ENCODE results near the gene JAKMIP1. TPM values are rescaled to one million over a fixed set of nuclear protein-coding genes. Genes with fewer than 3 reads are reported as not detected.

The JAKMIP1 gene
- total and polyA plus RNA-seq, 2 donors (not counting 1 experiment from before 2014, with no cell fraction given): 0.49 to 1.0 TPM

DNA sequence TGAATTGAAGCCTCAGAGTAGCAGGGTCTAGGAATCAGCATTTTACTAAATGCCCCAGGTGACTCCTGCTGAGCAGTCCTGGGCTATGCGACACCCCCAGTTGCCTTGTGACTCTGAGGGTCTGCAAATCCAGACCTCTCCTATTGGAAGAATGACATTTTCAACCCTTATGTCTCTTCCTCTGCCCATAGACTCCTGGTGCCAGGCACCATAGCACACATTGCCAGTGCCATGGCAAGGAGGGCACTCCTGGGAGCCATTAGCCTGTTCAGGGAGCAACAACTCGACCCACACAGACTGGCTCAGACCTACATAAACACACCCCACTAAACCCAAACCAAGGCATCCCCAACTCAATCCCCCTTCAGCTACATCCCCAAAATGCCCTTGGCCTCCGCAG lies 3.7 kb upstream of the JAKMIP1 start:
- Mint-ChIP-seq H3K27ac (no peak overlapping the region), H3K27me3 (peaks cover 26% of the 10 kb centered on the region), H3K9me3 (ENCODE audit: insufficient read depth) (peaks cover 7% of the 10 kb centered on the region), H3K4me3 (no peak overlapping the region), H3K4me1 (peaks cover 13% of the 10 kb centered on the region)
- H3K36me3 ChIP-seq (replicated peaks in 1 of 2; ENCODE audit: control extremely low read depth in 1 of 2, control insufficient read depth in 1 of 2, extremely low read depth in 1 of 2, insufficient read depth in 2 of 2, low read length in 1 of 2): no peaks in the 10 kb centered on the region
- no peak overlapping the region for H3K9ac ChIP-seq (ENCODE audit: low read length)
- intact Hi-C loops (cut with micrococcal nuclease): no loop called here
- H2AFZ ChIP-seq (ENCODE audit: insufficient read depth, low read depth, low read length, poor library complexity, severe bottlenecking): no peak overlapping the region
- peaks cover 0 to 23% (median 0%) of the 10 kb centered on the region in 3 donors for H3K9me3 ChIP-seq (ENCODE audit: control extremely low read depth in 1 of 3, control insufficient read depth in 2 of 3, insufficient read depth in 1 of 3, low read length in 2 of 3)
- no peak for ATAC-seq (ENCODE audit: low read depth)
- ChIA-PET POLR2A (no interaction called here), CTCF (no interaction called here)
- H3K27ac ChIP-seq (ENCODE audit: low read length in 2 of 2): no peak overlapping the region
- H3K4me3 ChIP-seq (ENCODE audit: control extremely low read depth in 1 of 5, extremely low read depth in 1 of 5, insufficient read depth in 1 of 5, low read depth in 2 of 5, low read length in 4 of 5): no peak overlapping the region
- no peaks in the 10 kb centered on the region for H4K20me1 ChIP-seq (ENCODE audit: control insufficient read depth, insufficient read depth, low read length, poor library complexity, severe bottlenecking)
- TF ChIP-seq, protein P1, sequence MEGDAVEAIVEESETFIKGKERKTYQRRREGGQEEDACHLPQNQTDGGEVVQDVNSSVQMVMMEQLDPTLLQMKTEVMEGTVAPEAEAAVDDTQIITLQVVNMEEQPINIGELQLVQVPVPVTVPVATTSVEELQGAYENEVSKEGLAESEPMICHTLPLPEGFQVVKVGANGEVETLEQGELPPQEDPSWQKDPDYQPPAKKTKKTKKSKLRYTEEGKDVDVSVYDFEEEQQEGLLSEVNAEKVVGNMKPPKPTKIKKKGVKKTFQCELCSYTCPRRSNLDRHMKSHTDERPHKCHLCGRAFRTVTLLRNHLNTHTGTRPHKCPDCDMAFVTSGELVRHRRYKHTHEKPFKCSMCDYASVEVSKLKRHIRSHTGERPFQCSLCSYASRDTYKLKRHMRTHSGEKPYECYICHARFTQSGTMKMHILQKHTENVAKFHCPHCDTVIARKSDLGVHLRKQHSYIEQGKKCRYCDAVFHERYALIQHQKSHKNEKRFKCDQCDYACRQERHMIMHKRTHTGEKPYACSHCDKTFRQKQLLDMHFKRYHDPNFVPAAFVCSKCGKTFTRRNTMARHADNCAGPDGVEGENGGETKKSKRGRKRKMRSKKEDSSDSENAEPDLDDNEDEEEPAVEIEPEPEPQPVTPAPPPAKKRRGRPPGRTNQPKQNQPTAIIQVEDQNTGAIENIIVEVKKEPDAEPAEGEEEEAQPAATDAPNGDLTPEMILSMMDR (IDR thresholded peaks at IDR 0.05): no peak
- TF ChIP-seq EZH2 (IDR thresholded peaks at IDR 0.05; ENCODE audit: borderline replicate concordance, insufficient read depth, low read depth, low read length, poor library complexity, severe bottlenecking): no peak
- peaks cover 4 to 6% of the 10 kb centered on the region in 2 donors for H3K4me1 ChIP-seq (ENCODE audit: control insufficient read depth in 2 of 2, insufficient read depth in 2 of 2, low read length in 2 of 2)
- H3K79me2 ChIP-seq (ENCODE audit: control insufficient read depth, insufficient read depth, low read length): no peaks in the 10 kb centered on the region
- no peak overlapping the region for H3K4me2 ChIP-seq (replicated peaks; ENCODE audit: low read depth, low read length, poor library complexity, severe bottlenecking)
- peaks cover 0 to 11% (median 4%) of the 10 kb centered on the region in 4 experiments for H3K27me3 ChIP-seq (replicated peaks in 1 of 4; ENCODE audit: control extremely low read depth in 1 of 4, control insufficient read depth in 3 of 4, insufficient read depth in 4 of 4, low read length in 3 of 4)
- DNase-seq: no peak
- WGBS (ENCODE audit: insufficient coverage): 100% methylated on average over 1 of the region's 3 CpGs

GRCh38 chr4:6201580-6202091 lies 1.3 kb upstream of the JAKMIP1 start:
- H3K27ac ChIP-seq (ENCODE audit: low read length in 2 of 2): no peak overlapping the region
- H2AFZ ChIP-seq (ENCODE audit: insufficient read depth, low read depth, low read length, poor library complexity, severe bottlenecking): no peak overlapping the region
- H3K4me1 ChIP-seq (ENCODE audit: control insufficient read depth in 2 of 2, insufficient read depth in 2 of 2, low read length in 2 of 2): peaks cover 15 to 16% of the 10 kb centered on the region in 2 donors
- no peaks in the 10 kb centered on the region for H3K79me2 ChIP-seq (ENCODE audit: control insufficient read depth, insufficient read depth, low read length)
- Mint-ChIP-seq H3K9me3 (ENCODE audit: insufficient read depth) (peaks cover 7% of the 10 kb centered on the region), H3K27me3 (peaks cover 36% of the 10 kb centered on the region), H3K4me3 (peak overlapping the region; percentile 74), H3K4me1 (peaks cover 25% of the 10 kb centered on the region), H3K27ac (no peak overlapping the region)
- H3K4me2 ChIP-seq (replicated peaks; ENCODE audit: low read depth, low read length, poor library complexity, severe bottlenecking): no peak overlapping the region
- ChIA-PET CTCF (no interaction called here), POLR2A (no interaction called here)
- peaks cover 0 to 29% (median 0%) of the 10 kb centered on the region in 3 donors for H3K9me3 ChIP-seq (ENCODE audit: control extremely low read depth in 1 of 3, control insufficient read depth in 2 of 3, insufficient read depth in 1 of 3, low read length in 2 of 3)
- H3K4me3 ChIP-seq (ENCODE audit: control extremely low read depth in 1 of 5, extremely low read depth in 1 of 5, insufficient read depth in 1 of 5, low read depth in 2 of 5, low read length in 4 of 5): no peak overlapping the region
- no peaks in the 10 kb centered on the region for H3K36me3 ChIP-seq (replicated peaks in 1 of 2; ENCODE audit: control extremely low read depth in 1 of 2, control insufficient read depth in 1 of 2, extremely low read depth in 1 of 2, insufficient read depth in 2 of 2, low read length in 1 of 2)
- intact Hi-C loops (cut with micrococcal nuclease): no loop called here
- peaks cover 0 to 33% (median 19%) of the 10 kb centered on the region in 4 experiments for H3K27me3 ChIP-seq (replicated peaks in 1 of 4; ENCODE audit: control extremely low read depth in 1 of 4, control insufficient read depth in 3 of 4, insufficient read depth in 4 of 4, low read length in 3 of 4)
- DNase-seq (peak; percentile 34), ATAC-seq (ENCODE audit: low read depth) (no peak)
- H3K9ac ChIP-seq (ENCODE audit: low read length): no peak overlapping the region
- WGBS (ENCODE audit: insufficient coverage): 61% methylated on average over 5 of the region's 7 CpGs
- no peaks in the 10 kb centered on the region for H4K20me1 ChIP-seq (ENCODE audit: control insufficient read depth, insufficient read depth, low read length, poor library complexity, severe bottlenecking)
- no peak for TF ChIP-seq EZH2 (IDR thresholded peaks at IDR 0.05; ENCODE audit: borderline replicate concordance, insufficient read depth, low read depth, low read length, poor library complexity, severe bottlenecking)
- TF ChIP-seq, protein P1 (IDR thresholded peaks at IDR 0.05): no peak
